ENCODE results near the gene ACACB.

Gene ACACB

GRCh38 chr12:109115758-109116610, at the start of gene ACACB:
Gene ACACB, plus strand, starts transcription at chr12:109116587. Its CDS starts 22,819 bp downstream, at chr12:109139406.
- Histone ChIP-seq H3K9me3 (ENCODE audit: control insufficient read depth, insufficient read depth, low read length) (no peaks in the 10 kb centered on the region), H3K9ac (ENCODE audit: low read depth, low read length) (no peak within 1 kb of the TSS), H3K4me1 (ENCODE audit: insufficient read depth, low read length) (peaks cover 16% of the 10 kb centered on the region), H3K36me3 (ENCODE audit: insufficient read depth, low read length) (no peaks in the 10 kb centered on the region)

GRCh38 chr12:109069307-109070271, 46.8 kb upstream of the ACACB start:
- H3K4me1 ChIP-seq (ENCODE audit: insufficient read depth, low read length): peaks cover 4% of the 10 kb centered on the region; the same call in 1 of the 2 replicates
- H3K9me3 ChIP-seq (ENCODE audit: control insufficient read depth, insufficient read depth, low read length): no peaks in the 10 kb centered on the region
- peak overlapping the region; percentile 31 for H3K9ac ChIP-seq (ENCODE audit: low read depth, low read length)
- H3K36me3 ChIP-seq (ENCODE audit: insufficient read depth, low read length): no peaks in the 10 kb centered on the region; the same call in 1 of the 2 replicates

- Histone ChIP-seq H3K9ac (ENCODE audit: low read depth, low read length) (no peak overlapping the region), H3K36me3 (ENCODE audit: insufficient read depth, low read length) (no peaks in the 10 kb centered on the region; the same call in 1 of the 2 replicates), H3K9me3 (ENCODE audit: control insufficient read depth, insufficient read depth, low read length) (no peaks in the 10 kb centered on the region), H3K4me1 (ENCODE audit: insufficient read depth, low read length) (0 out of 2 replicates have a peak, but pooled peaks cover 4% of the 10 kb centered on the region)
These were observed 41.5 kb upstream of the ACACB start for GRCh38 chr12:109074866-109075265.

GRCh38 chr12:109082751-109083150, 33.6 kb upstream of the ACACB start:
- Histone ChIP-seq H3K4me1 (ENCODE audit: insufficient read depth, low read length) (no peaks in the 10 kb centered on the region), H3K9me3 (ENCODE audit: control insufficient read depth, insufficient read depth, low read length) (no peaks in the 10 kb centered on the region), H3K36me3 (ENCODE audit: insufficient read depth, low read length) (peaks cover 7% of the 10 kb centered on the region; the same call in 1 of the 2 replicates), H3K9ac (ENCODE audit: low read depth, low read length) (no peak overlapping the region)

GRCh38 chr12:109084425-109084824, 32.0 kb upstream of the ACACB start:
- Histone ChIP-seq H3K36me3 (ENCODE audit: insufficient read depth, low read length) (peaks cover 7% of the 10 kb centered on the region; the same call in 1 of the 2 replicates), H3K9ac (ENCODE audit: low read depth, low read length) (no peak overlapping the region), H3K9me3 (ENCODE audit: control insufficient read depth, insufficient read depth, low read length) (no peaks in the 10 kb centered on the region), H3K4me1 (ENCODE audit: insufficient read depth, low read length) (no peaks in the 10 kb centered on the region; the same call in 1 of the 2 replicates)

- Histone ChIP-seq H3K4me1 (ENCODE audit: insufficient read depth, low read length) (no peaks in the 10 kb centered on the region; the same call in 1 of the 2 replicates), H3K9me3 (ENCODE audit: control insufficient read depth, insufficient read depth, low read length) (no peaks in the 10 kb centered on the region), H3K36me3 (ENCODE audit: insufficient read depth, low read length) (peaks cover 7% of the 10 kb centered on the region), H3K9ac (ENCODE audit: low read depth, low read length) (no peak overlapping the region)
These were observed 30.8 kb upstream of the ACACB start for GRCh38 chr12:109085590-109085989.

GRCh38 chr12:109087250-109087649, 29.1 kb upstream of the ACACB start:
- no peaks in the 10 kb centered on the region for H3K9me3 ChIP-seq (ENCODE audit: control insufficient read depth, insufficient read depth, low read length)
- peaks cover 7% of the 10 kb centered on the region for H3K36me3 ChIP-seq (ENCODE audit: insufficient read depth, low read length)
- no peak overlapping the region for H3K9ac ChIP-seq (ENCODE audit: low read depth, low read length)
- H3K4me1 ChIP-seq (ENCODE audit: insufficient read depth, low read length): no peaks in the 10 kb centered on the region; the same call in 1 of the 2 replicates

GRCh38 chr12:109088818-109089217, 27.6 kb upstream of the ACACB start:
- H3K36me3 ChIP-seq (ENCODE audit: insufficient read depth, low read length): peaks cover 7% of the 10 kb centered on the region
- H3K9ac ChIP-seq (ENCODE audit: low read depth, low read length): no peak overlapping the region
- H3K4me1 ChIP-seq (ENCODE audit: insufficient read depth, low read length): no peaks in the 10 kb centered on the region; the same call in 1 of the 2 replicates
- H3K9me3 ChIP-seq (ENCODE audit: control insufficient read depth, insufficient read depth, low read length): no peaks in the 10 kb centered on the region

- H3K9ac ChIP-seq (ENCODE audit: low read depth, low read length): no peak overlapping the region
- peaks cover 7% of the 10 kb centered on the region for H3K36me3 ChIP-seq (ENCODE audit: insufficient read depth, low read length)
- H3K9me3 ChIP-seq (ENCODE audit: control insufficient read depth, insufficient read depth, low read length): no peaks in the 10 kb centered on the region
- no peaks in the 10 kb centered on the region; the same call in 1 of the 2 replicates for H3K4me1 ChIP-seq (ENCODE audit: insufficient read depth, low read length)
These were observed 26.7 kb upstream of the ACACB start for GRCh38 chr12:109089683-109090082.

GRCh38 chr12:109092497-109093021, 23.8 kb upstream of the ACACB start:
- Histone ChIP-seq H3K36me3 (ENCODE audit: insufficient read depth, low read length) (no peaks in the 10 kb centered on the region; the same call in none of the 2 replicates), H3K9ac (ENCODE audit: low read depth, low read length) (peak overlapping the region; percentile 56; the same call in 1 of the 2 replicates), H3K4me1 (ENCODE audit: insufficient read depth, low read length) (no peaks in the 10 kb centered on the region; the same call in 1 of the 2 replicates), H3K9me3 (ENCODE audit: control insufficient read depth, insufficient read depth, low read length) (no peaks in the 10 kb centered on the region)

- Histone ChIP-seq H3K36me3 (ENCODE audit: insufficient read depth, low read length) (no peaks in the 10 kb centered on the region; the same call in none of the 2 replicates), H3K9me3 (ENCODE audit: control insufficient read depth, insufficient read depth, low read length) (no peaks in the 10 kb centered on the region), H3K4me1 (ENCODE audit: insufficient read depth, low read length) (no peaks in the 10 kb centered on the region; the same call in 1 of the 2 replicates), H3K9ac (ENCODE audit: low read depth, low read length) (peak within 1 kb of the TSS; percentile 56; the same call in 1 of the 2 replicates)
These were observed 23.1 kb upstream of the ACACB start, which contains the start of gene ALKBH2 for GRCh38 chr12:109093022-109093918. Gene ALKBH2, minus strand, starts transcription at chr12:109093472. Its CDS starts 686 bp downstream, at chr12:109092786.

GRCh38 chr12:109097140-109097434, 19.3 kb upstream of the ACACB start:
- Histone ChIP-seq H3K36me3 (ENCODE audit: insufficient read depth, low read length) (peaks cover 5% of the 10 kb centered on the region), H3K9me3 (ENCODE audit: control insufficient read depth, insufficient read depth, low read length) (no peaks in the 10 kb centered on the region), H3K9ac (ENCODE audit: low read depth, low read length) (peak overlapping the region; percentile 89; the same call in 1 of the 2 replicates), H3K4me1 (ENCODE audit: insufficient read depth, low read length) (peaks cover 3% of the 10 kb centered on the region; the same call in 1 of the 2 replicates)

Data from ES-I3 (cell line).